Gastroesophageal sphincter (tissue), 4 donors: ENCODE data around the gene GLI3. TPM values are rescaled to one million over a fixed set of nuclear protein-coding genes. Genes with fewer than 3 reads are reported as not detected.

Experiments used
- ATAC-seq: fragments of 150-250 bp; one replicate; pipeline ENCODE4 v1.9.1; 2016; ENCODE audit warnings: mild to moderate bottlenecking, moderate library complexity
- H3K27ac ChIP-seq, 4 donors: fragments of 200-600 bp; sonication (generic) in 3 of 4; 1 replicate in 3 of 4; 2 replicates in 1 of 4; pipeline ENCODE4 v1.5.1; 2016 to 2019
- H3K27me3 ChIP-seq: fragments of 200-600 bp; sonication (generic); one replicate; pipeline ENCODE4 v1.5.1; 2019
- H3K36me3 ChIP-seq, 2 donors: fragments of 200-600 bp; sonication (generic); one replicate each; pipeline ENCODE4 v1.5.1; 2019; ENCODE audit warnings: control low read depth in 1 of 2
- H3K4me1 ChIP-seq, 3 donors: fragments of 200-600 bp; sonication (generic); 1 replicate in 2 of 3; 2 replicates in 1 of 3; pipeline ENCODE4 v1.5.1; 2016 to 2019; ENCODE audit warnings: control low read depth in 2 of 3
- H3K4me3 ChIP-seq, 2 donors: fragments of 200-600 bp; sonication (generic); one replicate each; pipeline ENCODE4 v1.5.1; 2019; ENCODE audit warnings: mild to moderate bottlenecking in 1 of 2, moderate library complexity in 1 of 2
- H3K9me3 ChIP-seq, 3 donors: fragments of 200-600 bp; sonication (generic); one replicate each; pipeline ENCODE4 v1.5.1; 2017 to 2019; ENCODE audit warnings: control low read depth in 2 of 3
- CTCF ChIP-seq, 4 experiments: fragments of 200-600 bp in 2 of 4; fragments of 450-650 bp in 2 of 4; sonication (generic) in 1 of 4; IDR thresholded peaks; one replicate each; pipeline ENCODE4 v1.5.1; 2017 to 2019; ENCODE audit warnings: antibody characterized with exemption in 4 of 4, mild to moderate bottlenecking in 2 of 4, moderate library complexity in 2 of 4
- EP300 ChIP-seq: sonication (generic); formaldehyde crosslinking; IDR thresholded peaks from one replicate; pipeline ENCODE4 v1.6.1; 2017; ENCODE audit warnings: antibody characterized with exemption, mild to moderate bottlenecking
- POLR2A ChIP-seq, 2 donors: fragments of 450-650 bp; IDR thresholded peaks; one replicate each; pipeline ENCODE4 v1.6.1; 2017; ENCODE audit warnings: antibody characterized with exemption in 2 of 2, mild to moderate bottlenecking in 2 of 2, moderate library complexity in 1 of 2
- POLR2AphosphoS5 ChIP-seq: sonication (generic); formaldehyde crosslinking; IDR thresholded peaks from one replicate; pipeline ENCODE4 v1.6.1; 2017; ENCODE audit warnings: antibody characterized with exemption
- WGBS, 2 donors: methylation state at CpG; one replicate each; pipeline ENCODE4 v1.1.5; 2018; ENCODE audit warnings: low coverage in 1 of 2; 5-methylcytosine and 5-hydroxymethylcytosine counted together
- total RNA-seq, 4 donors: library from RNA; depleted of rRNA; stranded (reverse); fragments of >200 nt; gene quantifications; one replicate each; pipeline ENCODE4 v1.1.0, GENCODE V29; 2016

GLI3 gene
- total RNA-seq, 4 donors from 2014 or later = 7.3 to 18.2 (median 12.6) TPM

- Histone ChIP-seq H3K4me1 (peaks cover 0 to 67% (median 16%) of the 10 kb centered on the region in 3 donors), H3K36me3 (no peaks in the 10 kb centered on the region), H3K4me3 (no peak overlapping the region), H3K27ac (peak overlapping the region in 2 of 4 donors; percentile 17 to 27), H3K9me3 (no peaks in the 10 kb centered on the region), H3K27me3 (no peaks in the 10 kb centered on the region)
- no peak for ATAC-seq
- 54 to 78% methylated on average over 4 to 11 of the region's 11 CpGs for WGBS, 2 donors
- no peak for TF ChIP-seq EP300
- TF ChIP-seq CTCF (IDR thresholded peaks at IDR 0.05) = no peak
- no peak for TF ChIP-seq POLR2A (IDR thresholded peaks at IDR 0.05)
- TF ChIP-seq POLR2AphosphoS5 = no peak
These were observed 84.4 kb downstream of the GLI3 start for GRCh38 chr7:42152329-42153205.

- no peaks in the 10 kb centered on the region for H3K36me3 ChIP-seq
- WGBS, 2 donors = 7 to 18% methylated on average over 6 to 7 of the region's 7 CpGs
- H3K9me3 ChIP-seq = no peaks in the 10 kb centered on the region
- peak overlapping the region in 2 of 4 donors; percentile 21 to 30 for H3K27ac ChIP-seq
- TF ChIP-seq CTCF (IDR thresholded peaks at IDR 0.05) (no peak), POLR2AphosphoS5 (no peak), POLR2A (IDR thresholded peaks at IDR 0.05) (no peak), EP300 (no peak)
- ATAC-seq = no peak
- H3K4me3 ChIP-seq = peak overlapping the region in 1 of 2 donors; percentile 21
- peaks cover 0 to 59% (median 16%) of the 10 kb centered on the region in 3 donors for H3K4me1 ChIP-seq
- H3K27me3 ChIP-seq = no peaks in the 10 kb centered on the region
These were observed 85.7 kb downstream of the GLI3 start for GRCh38 chr7:42151309-42151708.

- H3K27me3 ChIP-seq = no peaks in the 10 kb centered on the region
- peaks cover 0 to 32% (median 9%) of the 10 kb centered on the region in 3 donors for H3K4me1 ChIP-seq
- no peaks in the 10 kb centered on the region for H3K36me3 ChIP-seq
- no peak for ATAC-seq
- no peaks in the 10 kb centered on the region for H3K9me3 ChIP-seq
- TF ChIP-seq POLR2A (IDR thresholded peaks at IDR 0.05) (no peak), POLR2AphosphoS5 (no peak), CTCF (IDR thresholded peaks at IDR 0.05) (no peak), EP300 (no peak)
- H3K27ac ChIP-seq = no peak overlapping the region
- H3K4me3 ChIP-seq = no peak overlapping the region
These were observed 91.5 kb downstream of the GLI3 start for GRCh38 chr7:42145539-42145938.

- Histone ChIP-seq H3K9me3 (no peaks in the 10 kb centered on the region), H3K27me3 (no peaks in the 10 kb centered on the region), H3K4me1 (peaks cover 0 to 28% (median 7%) of the 10 kb centered on the region in 3 donors), H3K27ac (no peak overlapping the region), H3K36me3 (no peaks in the 10 kb centered on the region), H3K4me3 (no peak overlapping the region)
- ATAC-seq = no peak
- WGBS, 2 donors = 50 to 64% methylated on average over 4 of the region's 4 CpGs
- no peak for TF ChIP-seq POLR2A (IDR thresholded peaks at IDR 0.05)
- TF ChIP-seq CTCF (IDR thresholded peaks at IDR 0.05) = no peak
- TF ChIP-seq EP300 = no peak
- no peak for TF ChIP-seq POLR2AphosphoS5
These were observed 92.4 kb downstream of the GLI3 start for GRCh38 chr7:42144604-42145003.
